COLO668 (cell line): ENCODE results near the gene ZBTB20.

Experiments used
- DNase-seq: peaks from one replicate; lab custom pipeline; 2025; ENCODE audit not compliant: unreplicated experiment; lab: John Stamatoyannopoulos, UW

The ZBTB20 gene

DNA sequence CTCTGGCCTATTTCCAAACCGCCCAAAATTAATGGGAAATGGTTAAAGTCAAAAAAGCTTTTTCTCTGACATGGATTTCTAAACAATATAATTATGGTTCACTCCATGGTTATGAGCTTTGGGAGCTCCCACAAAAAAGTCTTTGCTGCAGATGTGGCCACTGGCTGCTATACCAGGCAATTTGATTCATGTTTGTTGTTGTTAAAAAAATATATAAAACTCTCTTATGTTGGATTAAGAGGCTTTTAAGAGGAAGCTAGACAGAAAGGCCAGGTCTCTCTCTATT, 594.6 kb downstream of the ZBTB20 start:
- no peak for DNase-seq

DNA sequence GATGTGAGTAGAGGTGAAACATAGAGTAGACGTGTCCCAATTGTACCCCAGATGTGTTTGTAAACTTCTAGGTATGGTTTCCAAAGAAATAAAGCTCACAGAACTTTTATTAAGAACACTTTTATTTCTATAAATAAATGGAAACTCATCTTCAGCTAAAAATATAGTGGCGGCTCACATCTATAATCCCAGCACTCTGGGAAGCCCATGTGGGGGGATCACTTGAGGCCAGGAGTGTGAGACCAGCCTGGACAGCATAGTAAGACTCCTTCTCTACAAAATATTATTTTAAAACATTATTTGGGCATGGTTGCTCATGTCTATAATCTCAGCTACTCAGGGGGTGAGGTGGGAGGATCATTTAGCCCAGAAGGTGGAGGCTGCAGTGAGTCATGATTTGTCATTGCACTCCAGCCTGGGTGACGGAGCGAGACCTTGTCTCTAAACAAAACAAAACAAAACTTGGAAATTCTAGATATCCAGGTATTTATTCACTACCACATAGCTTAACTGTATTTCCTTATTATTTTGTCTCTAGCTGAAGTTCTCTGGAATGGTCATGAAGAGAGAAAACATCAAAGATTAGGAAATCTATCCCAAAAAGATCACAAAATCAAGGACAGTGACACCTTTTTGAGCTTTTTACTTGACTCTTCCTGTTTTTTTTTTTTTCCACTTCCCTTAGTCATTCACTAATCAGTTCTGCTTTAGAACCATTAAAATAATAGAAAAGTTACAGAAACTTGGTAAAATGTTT, 595.1 kb downstream of the ZBTB20 start:
- DNase-seq, result no peak

DNA sequence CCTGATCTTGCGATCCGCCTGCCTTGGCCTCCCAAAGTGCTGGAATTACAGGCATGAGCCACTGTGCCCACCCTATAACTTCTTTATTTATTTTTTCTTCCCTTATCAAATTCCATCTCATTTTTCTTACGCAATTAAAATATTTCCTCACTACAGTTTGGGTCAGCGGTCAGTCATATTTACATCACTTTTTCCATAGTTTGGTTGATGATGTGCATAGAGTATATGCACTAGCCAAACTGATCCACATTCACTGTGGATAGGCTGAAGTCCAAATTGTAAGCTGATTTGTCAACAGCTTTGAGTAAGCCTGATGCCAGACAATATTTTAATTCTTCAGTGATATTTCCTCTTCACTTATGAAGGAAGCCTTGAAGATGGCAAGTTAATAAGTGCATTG, 596.9 kb downstream of the ZBTB20 start:
- no peak for DNase-seq

DNA sequence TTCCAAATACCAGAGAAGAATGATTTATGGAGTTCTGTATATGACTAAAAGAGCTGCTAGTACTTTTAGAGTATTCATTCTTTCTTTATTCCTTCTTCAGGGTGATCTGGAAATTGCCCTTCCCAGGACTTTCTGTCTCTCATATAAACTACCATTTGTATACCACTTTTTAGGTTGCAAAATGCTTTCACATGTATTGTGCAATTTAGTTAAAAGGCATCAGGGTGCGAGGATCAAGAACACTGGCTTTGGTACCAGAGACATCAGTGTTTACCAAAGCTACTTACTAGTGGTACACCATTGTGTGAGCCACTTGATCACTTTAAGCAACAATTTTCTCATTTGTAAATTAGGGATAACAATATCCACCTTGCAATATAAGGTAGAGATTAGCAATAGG, 601.9 kb downstream of the ZBTB20 start:
- DNase-seq, result no peak

DNA sequence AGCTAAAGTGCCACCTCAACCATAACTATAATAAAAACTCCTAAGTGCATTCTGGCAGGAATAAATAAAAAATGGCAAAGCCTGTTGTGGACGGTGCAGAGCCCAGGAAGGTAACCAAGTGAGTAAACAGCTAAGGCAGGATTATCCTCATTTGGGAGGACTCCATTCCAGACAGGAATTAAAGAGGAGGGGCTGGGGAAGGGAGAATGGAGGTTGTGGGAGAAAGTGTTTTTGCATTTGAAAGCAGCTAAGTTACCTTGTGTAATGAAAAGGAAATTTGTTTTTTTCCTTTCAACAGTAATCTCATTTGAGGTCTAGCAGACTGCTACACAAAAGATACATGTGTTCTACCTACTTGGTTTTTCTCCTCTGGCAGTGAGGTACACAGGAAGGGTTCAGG, 604.7 kb downstream of the ZBTB20 start:
- no peak for DNase-seq

DNA sequence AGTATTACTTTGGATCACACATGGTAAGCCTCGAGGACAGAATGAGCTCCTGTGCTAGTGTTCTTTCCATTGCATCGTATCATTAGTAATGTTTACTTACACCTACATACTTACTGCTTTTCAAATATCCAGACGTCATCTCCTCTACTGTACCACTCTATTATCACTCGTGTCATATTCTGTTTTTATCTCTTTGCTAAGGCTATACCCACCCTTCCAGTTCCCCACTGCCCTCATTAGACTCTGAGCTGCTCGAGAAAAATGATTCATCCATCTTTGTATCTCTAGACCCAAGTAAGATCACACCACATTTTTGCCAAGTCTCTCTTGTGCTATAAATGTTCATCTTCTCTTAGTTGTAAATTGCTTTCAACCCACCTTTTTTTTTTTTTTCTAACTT, 607.6 kb downstream of the ZBTB20 start:
- DNase-seq, result no peak

DNA sequence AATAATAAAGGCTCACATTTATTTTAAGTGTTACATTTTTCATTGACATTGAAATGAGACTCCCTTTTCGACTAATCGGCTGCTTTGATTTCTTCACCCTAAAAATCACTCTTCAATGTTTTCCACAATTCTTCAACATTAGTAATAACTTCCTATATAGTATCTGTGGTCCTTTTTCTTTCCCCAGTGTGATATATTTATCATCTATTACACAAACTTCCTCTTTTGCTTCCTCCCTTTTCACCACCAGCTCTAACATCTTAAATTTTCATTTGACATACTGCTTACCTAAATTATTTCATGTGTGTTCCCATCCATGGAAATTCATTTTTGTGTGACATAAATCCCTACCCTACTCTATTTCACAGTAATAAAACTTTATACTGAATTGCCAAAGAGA, 608.9 kb downstream of the ZBTB20 start:
- DNase-seq, result no peak

DNA sequence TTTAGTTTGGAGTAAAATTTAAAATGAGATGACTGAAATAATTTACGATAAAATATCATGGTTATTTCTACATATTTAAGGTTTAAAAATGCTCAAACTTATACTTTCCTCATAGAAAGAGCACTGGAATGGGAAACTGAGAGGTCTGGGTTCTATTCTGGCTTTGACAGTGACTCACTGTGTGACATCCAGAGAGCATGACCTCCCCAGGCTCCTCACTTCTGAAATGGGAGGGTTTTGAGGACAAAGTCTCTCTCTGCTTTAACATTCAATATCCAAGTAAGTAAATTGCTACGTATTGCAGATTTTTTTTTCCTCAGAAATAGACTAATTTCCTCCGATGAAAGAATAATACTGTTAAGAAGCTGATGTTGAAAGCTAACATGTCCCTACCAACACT, 618.6 kb downstream of the ZBTB20 start:
- DNase-seq, result no peak

DNA sequence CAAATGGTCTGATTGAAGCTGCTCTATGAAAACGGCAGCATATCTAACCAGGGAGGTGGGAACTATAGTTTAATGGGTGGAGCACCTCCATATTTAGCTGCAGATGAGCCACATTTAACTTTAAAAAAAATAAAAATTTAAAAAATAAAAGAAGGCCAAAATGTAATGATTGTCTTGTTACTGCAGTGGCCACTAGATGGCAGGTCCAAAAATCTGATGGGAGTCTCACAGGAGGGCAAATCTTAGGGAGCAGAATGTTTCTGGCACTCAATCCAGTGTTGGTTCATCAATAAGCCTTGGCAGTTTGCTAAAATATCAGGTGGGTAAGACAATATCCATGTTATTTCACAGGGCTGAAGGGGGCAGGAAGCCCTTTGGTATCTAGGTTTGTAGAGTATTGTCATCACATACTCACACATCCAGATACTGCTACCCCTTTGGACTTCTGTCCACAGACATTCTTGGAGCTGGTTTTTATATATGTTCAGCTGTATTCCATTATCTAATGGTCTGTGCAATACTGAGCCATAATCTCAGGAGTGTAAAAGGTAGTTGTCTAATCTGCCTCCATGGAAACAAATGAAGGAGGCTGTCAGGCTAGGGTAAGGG, 619.9 kb downstream of the ZBTB20 start:
- DNase-seq, result no peak

DNA sequence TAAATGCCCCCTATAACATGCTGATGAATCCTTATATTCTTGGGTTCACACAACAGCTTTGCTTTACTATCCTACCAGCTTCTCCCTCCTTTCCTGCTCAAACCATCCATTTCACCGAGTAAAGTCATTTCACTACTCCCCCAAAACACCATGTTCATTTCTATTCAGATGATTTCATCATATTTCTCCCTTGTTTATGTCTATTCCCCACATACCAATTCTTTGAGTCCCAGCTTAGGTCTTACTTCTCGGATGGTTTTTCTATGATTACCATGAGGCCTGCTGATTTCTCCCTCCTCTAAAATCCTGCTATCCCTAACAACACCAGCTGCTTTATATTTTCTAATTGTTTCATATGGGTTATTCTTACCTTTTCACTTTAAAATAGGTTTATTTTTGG, 621.8 kb downstream of the ZBTB20 start:
- no peak for DNase-seq

DNA sequence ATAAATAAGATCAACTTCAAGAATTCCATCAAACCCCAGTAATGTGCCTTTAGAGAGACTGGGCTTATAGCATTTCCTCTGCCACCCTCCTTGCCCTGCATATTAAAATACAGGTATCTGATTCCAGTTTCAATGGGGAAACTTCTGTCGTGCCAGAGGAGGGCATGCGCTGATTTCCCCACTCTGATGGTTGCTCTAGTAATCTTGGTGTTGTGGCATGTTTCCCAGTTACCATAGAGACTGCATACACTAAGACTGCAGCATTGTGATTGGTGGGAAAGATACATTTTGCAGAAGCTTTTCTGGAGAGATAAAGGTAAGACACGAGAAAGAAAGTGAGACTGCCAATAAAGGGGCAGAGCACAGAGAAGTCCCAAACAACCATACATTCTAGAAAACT, 627.7 kb downstream of the ZBTB20 start:
- no peak for DNase-seq

DNA sequence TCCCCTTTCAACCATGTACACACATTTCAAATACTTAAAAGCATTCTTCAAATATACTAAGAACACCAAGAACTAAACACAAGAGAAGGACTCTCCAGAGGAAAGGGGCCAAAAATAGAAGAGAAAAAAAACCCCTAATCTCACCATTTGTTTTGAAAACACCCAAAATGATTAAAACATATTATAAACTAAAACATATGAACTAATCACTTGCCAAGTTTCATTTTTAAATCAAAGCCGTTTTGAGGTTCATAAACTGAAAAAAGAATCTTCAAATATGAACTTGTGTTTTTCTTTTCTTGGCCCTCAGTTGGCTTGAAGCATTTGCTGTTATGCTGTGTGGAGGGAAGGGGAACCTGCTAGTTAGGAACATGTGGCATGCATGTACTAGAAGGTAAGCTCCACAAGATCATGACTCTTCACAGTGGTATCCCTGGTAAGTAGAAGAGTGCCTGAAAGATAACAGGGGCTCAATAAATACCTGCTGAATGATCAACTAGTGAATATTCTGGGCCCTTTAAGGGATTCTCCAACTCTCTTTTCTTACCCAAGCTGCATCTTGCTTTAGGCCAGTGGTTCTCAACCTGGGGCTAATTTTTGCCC, 628.8 kb downstream of the ZBTB20 start:
- no peak for DNase-seq

DNA sequence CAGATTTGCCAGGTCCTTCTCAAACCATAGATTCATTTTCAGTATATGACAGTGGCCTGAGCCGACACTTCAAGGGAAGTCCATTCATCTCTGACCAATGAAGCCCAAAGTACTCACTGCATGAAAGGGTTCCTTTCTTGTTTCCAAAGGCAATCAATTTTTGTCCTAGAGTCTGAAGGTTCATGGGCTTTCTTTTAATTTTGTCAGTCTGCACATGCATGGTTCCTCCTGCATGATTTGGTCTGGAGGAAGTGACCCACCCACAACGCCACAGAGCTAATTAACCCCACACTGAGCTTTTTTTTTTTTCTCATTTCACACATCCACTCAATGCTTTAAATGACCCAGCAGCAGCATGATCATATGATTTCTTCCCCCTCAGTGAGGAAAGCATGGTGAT, 636.9 kb downstream of the ZBTB20 start:
- DNase-seq, result no peak

DNA sequence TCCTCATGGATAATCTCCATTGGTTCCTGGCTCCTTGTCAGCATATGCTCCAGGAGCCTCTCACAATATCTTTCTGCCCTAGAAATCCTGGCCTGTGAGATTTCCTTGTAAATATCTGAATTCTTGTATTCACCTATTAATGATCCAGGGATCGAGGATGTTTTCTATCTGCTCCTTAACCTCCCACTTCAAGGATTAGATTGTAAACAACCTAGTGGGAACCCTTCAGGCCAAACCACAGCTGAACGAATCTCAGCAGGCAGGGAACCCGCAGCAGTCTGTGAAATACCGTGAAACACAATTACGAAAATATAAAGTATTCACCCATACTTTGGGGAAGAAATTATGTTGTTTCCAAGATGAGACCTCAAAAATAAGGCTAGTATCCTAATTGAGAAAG, 637.3 kb downstream of the ZBTB20 start:
- DNase-seq, result no peak

DNA sequence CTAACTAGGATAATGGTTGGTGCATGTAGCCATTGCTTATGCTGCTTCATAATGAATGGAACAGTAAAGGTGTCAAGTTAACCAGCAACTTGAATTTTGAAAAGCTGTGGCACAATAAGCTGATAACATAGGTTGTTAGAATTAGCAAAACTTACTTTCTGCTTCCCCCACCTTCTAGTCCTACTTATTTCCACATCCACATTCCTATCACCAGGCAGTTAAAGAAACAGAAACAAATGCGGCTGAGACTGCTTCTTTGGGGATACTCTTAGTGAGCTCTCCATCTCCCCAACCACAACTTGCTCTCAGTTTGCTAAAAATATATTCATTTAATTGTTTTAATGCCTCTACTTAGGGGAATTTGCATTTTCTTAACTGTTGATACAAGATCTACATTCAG, 638.1 kb downstream of the ZBTB20 start:
- no peak for DNase-seq

DNA sequence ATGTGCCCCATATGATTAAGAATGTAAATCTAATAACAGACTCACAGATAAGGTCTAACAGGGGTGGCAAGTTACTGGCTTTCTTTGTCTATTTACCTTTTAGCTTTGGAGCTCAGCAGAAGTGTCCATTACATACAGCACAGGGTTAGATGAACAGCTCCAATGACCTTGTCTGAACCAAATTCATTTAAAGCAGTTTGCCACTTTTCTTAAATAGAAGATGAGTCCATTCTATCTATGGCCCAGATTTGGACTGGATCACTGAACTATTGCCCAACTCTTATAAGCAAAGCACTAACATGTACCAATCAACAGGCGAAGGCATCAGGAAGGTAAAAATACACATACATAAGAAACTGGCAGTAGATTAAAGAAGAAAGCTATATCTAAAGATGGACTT, 638.9 kb downstream of the ZBTB20 start:
- no peak for DNase-seq

DNA sequence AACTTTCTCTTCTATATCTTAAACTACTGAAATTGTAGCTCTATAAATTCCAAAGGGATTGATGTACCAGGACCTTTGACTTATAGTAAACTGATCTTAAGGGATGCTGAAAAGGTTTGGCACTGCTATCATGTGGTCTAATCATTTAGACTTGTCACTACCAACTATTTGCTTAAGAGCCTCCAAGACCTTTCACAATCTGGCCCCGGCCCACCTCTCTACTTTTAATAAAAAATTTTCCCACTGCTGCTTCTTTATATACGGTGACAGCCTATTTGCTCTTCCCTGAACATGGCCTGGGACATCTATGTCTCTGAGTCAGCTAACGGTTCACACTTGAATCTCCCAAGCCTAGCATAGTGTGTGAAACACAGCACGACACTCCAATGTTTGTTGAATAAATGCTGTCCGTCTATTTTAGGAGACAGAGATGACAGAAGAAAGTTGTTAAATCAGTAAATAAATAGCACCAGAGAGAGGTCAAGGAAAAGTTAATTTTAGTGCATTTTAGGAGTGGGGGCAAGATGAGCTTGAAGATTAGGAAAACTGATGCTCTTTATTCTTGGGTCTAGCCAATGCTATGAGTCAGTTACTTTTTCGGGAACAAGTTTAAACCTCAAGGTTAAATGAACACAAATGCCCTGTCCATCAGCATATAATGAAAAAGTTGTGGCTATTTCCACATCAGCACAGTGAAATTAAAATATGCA, 640.3 kb downstream of the ZBTB20 start:
- no peak for DNase-seq

DNA sequence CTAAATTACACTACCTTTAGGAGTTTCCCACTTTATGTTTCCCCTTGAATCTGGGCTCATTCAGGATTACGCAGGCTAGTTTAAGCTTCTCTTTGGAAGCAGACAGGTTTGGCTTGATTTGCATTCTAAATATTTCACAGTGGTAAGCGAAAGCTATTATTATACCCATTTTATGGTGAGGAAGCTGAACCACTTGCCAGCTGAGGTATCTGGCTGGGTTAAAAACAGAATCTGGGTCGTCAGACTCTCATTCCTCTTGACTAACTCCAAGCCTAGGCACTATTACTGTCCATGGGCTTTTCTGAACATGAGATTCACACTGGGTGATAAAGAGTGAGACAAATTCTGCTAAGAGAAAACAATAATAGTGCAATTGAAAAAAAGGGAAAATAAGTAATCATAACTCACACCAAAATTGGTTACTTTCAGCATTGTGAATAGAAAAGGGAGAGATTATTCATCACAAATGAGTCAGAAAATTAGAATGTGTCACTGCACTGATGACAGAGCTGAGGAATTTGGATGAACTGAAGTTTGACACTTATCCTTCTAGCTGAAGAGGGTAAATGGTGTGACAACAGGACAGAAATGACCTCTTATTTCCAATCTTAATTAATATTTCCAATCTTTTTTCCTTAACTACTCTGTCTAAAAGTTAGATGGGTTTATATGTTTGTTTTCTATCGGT, 642.0 kb downstream of the ZBTB20 start:
- DNase-seq, result no peak

DNA sequence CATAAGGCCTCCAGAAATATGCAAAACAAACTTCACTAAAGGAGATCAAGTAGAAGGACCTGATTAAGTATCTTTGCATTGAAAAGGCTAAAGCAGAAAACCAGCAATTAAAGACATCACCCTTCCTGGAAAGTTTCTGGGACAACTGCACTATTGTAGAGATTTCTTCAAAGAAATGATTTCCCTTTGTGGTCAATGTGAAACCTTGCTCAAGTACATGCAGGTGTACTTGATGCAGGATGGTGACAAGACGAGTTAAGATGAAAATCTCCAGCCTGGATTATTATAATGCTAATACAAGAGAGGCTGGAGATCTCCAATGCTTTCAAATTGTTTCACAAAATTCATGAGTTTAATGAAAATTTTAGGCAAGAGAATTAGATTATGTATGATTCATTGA, 644.9 kb downstream of the ZBTB20 start:
- DNase-seq, result no peak

DNA sequence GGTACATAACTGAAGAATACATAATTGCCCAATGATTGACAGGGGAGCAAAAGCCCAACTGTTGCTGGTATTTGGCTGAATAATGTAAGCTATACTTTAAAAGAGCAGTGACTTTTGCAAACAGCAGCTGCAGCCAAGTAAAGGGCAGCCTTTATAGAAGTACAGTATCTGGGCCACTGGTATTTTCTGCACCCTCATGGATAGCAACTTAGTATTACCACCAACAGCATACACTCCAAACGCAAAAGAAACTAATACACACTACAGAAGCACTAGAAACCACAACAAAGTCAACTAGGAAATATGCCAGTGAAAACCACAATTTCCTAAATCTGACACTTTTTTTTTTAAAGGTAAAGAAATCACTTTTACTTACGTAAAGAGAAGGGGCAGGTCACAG, 647.1 kb downstream of the ZBTB20 start:
- DNase-seq, result no peak

DNA sequence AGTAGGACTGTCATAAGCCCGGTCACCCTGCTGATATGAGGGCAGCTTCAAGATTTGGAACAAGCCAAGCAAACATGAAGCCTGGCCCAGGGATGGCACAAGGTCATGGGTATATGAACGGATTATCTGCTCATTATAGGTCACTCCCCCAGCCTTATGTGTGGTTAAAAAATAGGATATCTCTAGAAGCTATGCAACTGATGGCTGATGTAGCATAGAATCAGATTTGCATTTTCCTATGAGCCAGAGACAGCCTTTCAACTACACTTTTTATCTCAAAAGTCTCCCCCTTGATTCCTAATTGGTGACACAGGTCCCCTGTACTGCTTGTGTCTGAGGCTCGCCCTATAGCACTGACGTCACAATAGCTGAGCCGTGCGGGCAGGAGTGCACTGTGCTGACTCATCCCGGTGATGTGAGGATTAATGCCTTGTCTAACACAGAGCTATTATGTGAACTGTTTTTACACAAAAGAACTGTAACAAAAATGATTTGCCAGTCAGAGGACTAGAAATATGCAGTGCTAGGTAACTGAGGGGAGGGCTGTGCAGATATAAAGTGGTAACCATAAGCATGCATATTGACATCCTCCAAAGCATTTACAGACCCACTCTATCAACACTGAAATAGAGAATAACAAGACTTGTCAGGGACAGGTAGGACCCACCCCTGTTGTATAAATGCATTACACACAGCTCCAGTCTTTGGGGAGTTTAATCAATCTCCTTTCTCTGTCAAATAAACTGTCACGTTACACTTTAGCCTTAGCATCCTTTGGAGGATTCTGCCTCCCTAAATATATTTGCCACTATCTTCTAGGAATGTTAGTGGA, 648.3 kb downstream of the ZBTB20 start:
- peak; percentile 5 for DNase-seq
